GM12878 (cell line): ENCODE measurements around the gene TCIRG1. TPM values are rescaled to one million over a fixed set of nuclear protein-coding genes. Genes with fewer than 3 reads are reported as not detected.

ENCODE experiments used
- ATAC-seq: fragments of 200-7000 bp; cut with Tn5 transposase; 3 replicates; pipeline ENCODE4 v1.9.1; 2020; ENCODE audit warnings: mild to moderate bottlenecking, moderate library complexity
- BruUV-seq: library from RNA; stranded (reverse); fragments of 400-500 nt; replicated peaks from 2 replicates; lab custom pipeline; 2021; lab: Mats Ljungman, UMichigan
- CTCF ChIA-PET: fragments of 300-600 bp; sonication (Branson Sonifier 250); formaldehyde crosslinking; extraction: SDS; loops from one replicate; lab custom pipeline; 2021; ENCODE audit warnings: inconsistent platforms; lab: Yijun Ruan, JAX
- POLR2A ChIA-PET: fragments of 350-600 bp; formaldehyde crosslinking; extraction: SDS; loops from one replicate; lab custom pipeline; 2021; ENCODE audit warnings: inconsistent platforms; lab: Charles Lee
- RAD21 ChIA-PET: fragments of 300-600 bp; sonication (Branson Sonifier 250); formaldehyde crosslinking; loops from one replicate; lab custom pipeline; 2023; ENCODE audit warnings: antibody characterized with exemption; ENCODE audit not compliant: unreplicated experiment; lab: Charles Lee
- SMC1A ChIA-PET: fragments of 300-600 bp; sonication (Branson Sonifier 250); formaldehyde crosslinking; loops from one replicate; lab custom pipeline; 2023; ENCODE audit not compliant: unreplicated experiment, uncharacterized antibody; lab: Charles Lee
- DNase-seq: peaks from one replicate; pipeline ENCODE4 v3.0.0-alpha.2; 2011; ENCODE audit warnings: low read depth, low spot score
- FAIRE-seq: peaks from 3 replicates; lab custom pipeline; 2011; peaks lifted over from hg19 to GRCh38; lab: Jason Lieb, UNC
- H2AFZ ChIP-seq: 2 replicates; pipeline ENCODE4 v1.6.0; 2011; ENCODE audit warnings: low read depth, low read length, control low read depth; ENCODE audit not compliant: control insufficient read depth
- H3K27ac ChIP-seq: 2 replicates; pipeline ENCODE4 v1.5.1; 2011; ENCODE audit warnings: control low read depth; ENCODE audit not compliant: control insufficient read depth, insufficient read depth
- H3K27me3 ChIP-seq, 2 experiments: replicated peaks in 1 of 2; 2 replicates each; pipeline versions ENCODE4 v1.6.0 to v1.6.1; 2011; ENCODE audit warnings: low read length in 1 of 2; ENCODE audit not compliant: control insufficient read depth in 2 of 2, insufficient read depth in 2 of 2
- H3K36me3 ChIP-seq, 2 experiments: 2 replicates each; pipeline ENCODE4 v1.5.1; 2011; ENCODE audit warnings: low read length in 1 of 2; ENCODE audit not compliant: control insufficient read depth in 2 of 2, insufficient read depth in 2 of 2
- H3K4me1 ChIP-seq: 2 replicates; pipeline ENCODE4 v1.6.1; 2011; ENCODE audit warnings: mild to moderate bottlenecking, low read length, moderate library complexity, mixed read lengths; ENCODE audit not compliant: control insufficient read depth, insufficient read depth
- H3K4me2 ChIP-seq: 2 replicates; pipeline ENCODE4 v1.6.0; 2011; ENCODE audit warnings: control low read depth; ENCODE audit not compliant: control insufficient read depth, insufficient read depth
- H3K4me3 ChIP-seq: fragments of 200-600 bp; sonication (generic); 2 replicates; pipeline ENCODE4 v1.5.1; 2016
- H3K79me2 ChIP-seq: 2 replicates; pipeline ENCODE4 v1.6.0; 2011; ENCODE audit warnings: low read length; ENCODE audit not compliant: control insufficient read depth, insufficient read depth
- H3K9ac ChIP-seq: 2 replicates; pipeline ENCODE4 v1.8.0; 2011; ENCODE audit warnings: low read length, control low read depth, mixed read lengths; ENCODE audit not compliant: control insufficient read depth, insufficient read depth
- H3K9me3 ChIP-seq: replicated peaks from 3 replicates; pipeline ENCODE4 v1.5.1; 2011; ENCODE audit warnings: mild to moderate bottlenecking, low read length; ENCODE audit not compliant: control insufficient read depth, insufficient read depth
- H4K20me1 ChIP-seq: 2 replicates; pipeline ENCODE4 v1.6.0; 2011; ENCODE audit not compliant: control insufficient read depth, insufficient read depth
- DPF2 ChIP-seq: fragments of 450-650 bp; IDR thresholded peaks from 2 replicates; pipeline ENCODE4 v1.6.1; 2017; ENCODE audit warnings: mild to moderate bottlenecking
- EGR1 ChIP-seq, 2 experiments: IDR thresholded peaks; 1 replicate in 1 of 2; 2 replicates in 1 of 2; pipeline ENCODE4 v1.6.1; 2011 to 2012; ENCODE audit warnings: low read depth in 2 of 2, low read length in 2 of 2, borderline replicate concordance in 1 of 2, mild to moderate bottlenecking in 1 of 2, moderate library complexity in 1 of 2
- EP300 ChIP-seq, 2 experiments: fragments of 150-350 bp in 1 of 2; IDR thresholded peaks; 2 replicates each; pipeline ENCODE4 v1.6.1; 2011 to 2012; ENCODE audit warnings: low read depth in 2 of 2, low read length in 2 of 2, borderline replicate concordance in 1 of 2, improper control_type of control experiment in 1 of 2, inconsistent platforms in 1 of 2; ENCODE audit not compliant: control insufficient read depth in 1 of 2
- HDAC6 ChIP-seq: fragments of 200-600 bp; sonication (generic); IDR thresholded peaks from one replicate; pipeline ENCODE4 v1.8.0; 2017; ENCODE audit warnings: antibody characterized with exemption; ENCODE audit not compliant: unreplicated experiment
- IRF4 ChIP-seq: IDR thresholded peaks from 2 replicates; pipeline ENCODE4 v1.6.1; 2011; ENCODE audit warnings: low read depth, low read length
- KDM1A ChIP-seq: fragments of 200-600 bp; sonication (generic); IDR thresholded peaks from 2 replicates; pipeline ENCODE4 v1.6.1; 2016; ENCODE audit warnings: borderline replicate concordance
- MEF2A ChIP-seq: IDR thresholded peaks from 2 replicates; pipeline ENCODE4 v1.6.1; 2011; ENCODE audit warnings: low read depth, mild to moderate bottlenecking, low read length, moderate library complexity; ENCODE audit not compliant: insufficient read depth
- NBN ChIP-seq: fragments of 450-650 bp; IDR thresholded peaks from 2 replicates; pipeline ENCODE4 v1.6.1; 2016
- PML ChIP-seq: IDR thresholded peaks from 2 replicates; pipeline ENCODE4 v1.6.1; 2012; ENCODE audit warnings: low read length, inconsistent platforms
- POLR2A ChIP-seq: IDR thresholded peaks from 2 replicates; pipeline ENCODE4 v1.6.1; 2011; ENCODE audit warnings: low read depth, mild to moderate bottlenecking, low read length
- RELA ChIP-seq: fragments of 450-650 bp; IDR thresholded peaks from 2 replicates; pipeline ENCODE4 v1.8.0; 2014; ENCODE audit warnings: borderline replicate concordance; ENCODE audit not compliant: partially characterized antibody
- ZBED1 ChIP-seq: IDR thresholded peaks from 2 replicates; pipeline ENCODE4 v1.6.1; 2016; ENCODE audit warnings: borderline replicate concordance
- WGBS: methylation state at CpG from one replicate; pipeline ENCODE4 v1.1.6; 2016; ENCODE audit warnings: low lambda C conversion rate; ENCODE audit not compliant: insufficient replicate concordance, insufficient coverage; ENCODE audit errors: missing lambda C conversion rate; 5-methylcytosine and 5-hydroxymethylcytosine counted together
- in situ Hi-C: fragments of 300-500 bp; cut with MboI; formaldehyde crosslinking; loops from 9 replicates; pipeline ENCODE4 v1.14.3; 2018; ENCODE audit warnings: mixed read lengths
- intact Hi-C: fragments of 100-400 bp; cut with micrococcal nuclease; formaldehyde crosslinking; loops from one replicate; pipeline ENCODE4 v1.14.2; 2022; ENCODE audit not compliant: unreplicated experiment
- polyA plus RNA-seq, 11 experiments: library from polyadenylated mRNA; depleted of rRNA in 4 of 11; unstranded in 6 of 11; stranded (reverse) in 5 of 11; fragments of >200 nt; fragmentation: Nextera tagmentation in 4 of 11; fragmentation: Illumina TruSeq in 1 of 11; extraction: Ambion mirVana in 4 of 11; extraction: Trizol in 1 of 11; gene quantifications; 1 replicate in 1 of 11; 2 replicates in 10 of 11; pipeline versions ENCODE4 v1.2.1 to v1.2.3, GENCODE V29; 2011 to 2016; ENCODE audit warnings: inconsistent platforms in 2 of 11, missing spikeins in 2 of 11, low read depth in 1 of 11
- total RNA-seq, 4 experiments: library from RNA; depleted of rRNA in 3 of 4; stranded (reverse); fragments of >200 nt in 3 of 4; fragmentation: Illumina TruSeq in 1 of 4; extraction: Trizol in 1 of 4; gene quantifications; 2 replicates each; pipeline versions ENCODE4 v1.2.1 to v1.2.3, GENCODE V29; 2013 to 2021
- TF ChIP-seq, protein P1 (sequence below): fragments of 450-650 bp; IDR thresholded peaks from 2 replicates; pipeline ENCODE4 v1.6.1; 2017; ENCODE audit warnings: borderline replicate concordance

Gene TCIRG1
- total and polyA plus RNA-seq, 10 of the 15 experiments (the other 5 are each of a cell fraction or from before 2014, with no cell fraction given): 0.76 to 218 (median 87.4) TPM

GRCh38 chr11:68053981-68054812 is 15.4 kb downstream of the TCIRG1 start:
- intact Hi-C loops: no loop called here
- ATAC-seq (peak; percentile 9; the same call in 1 of the 3 replicates), FAIRE-seq (no peak), DNase-seq (no peak)
- TF ChIP-seq POLR2A (peak; percentile 62), PML (no peak)
- ChIA-PET POLR2A (interaction anchor here (0.5 kb wide), 1 partner anchor 121 kb away, joined by 4 read pairs; no protein-coding TSS in a partner anchor), SMC1A (no interaction called here), RAD21 (no interaction called here), CTCF (no interaction called here)
- no peaks in the 10 kb centered on the region for H3K79me2 ChIP-seq
- H3K4me3 ChIP-seq: no peak overlapping the region
- H4K20me1 ChIP-seq: no peaks in the 10 kb centered on the region
- H3K27me3 ChIP-seq: no peaks in the 10 kb centered on the region
- no peaks in the 10 kb centered on the region for H3K4me1 ChIP-seq
- no peaks in the 10 kb centered on the region for H3K9me3 ChIP-seq
- 93% methylated on average over 11 of the region's 11 CpGs for WGBS
- H3K36me3 ChIP-seq: peaks cover 14 to 15% of the 10 kb centered on the region in 2 experiments; a peak in 3 of 4 replicates
- in situ Hi-C loops: no loop called here
- BruUV-seq: no TSS peak
- H3K27ac ChIP-seq: no peak overlapping the region
- no peak overlapping the region for H3K4me2 ChIP-seq
- H3K9ac ChIP-seq: no peak overlapping the region
- H2AFZ ChIP-seq: no peak overlapping the region

DNA sequence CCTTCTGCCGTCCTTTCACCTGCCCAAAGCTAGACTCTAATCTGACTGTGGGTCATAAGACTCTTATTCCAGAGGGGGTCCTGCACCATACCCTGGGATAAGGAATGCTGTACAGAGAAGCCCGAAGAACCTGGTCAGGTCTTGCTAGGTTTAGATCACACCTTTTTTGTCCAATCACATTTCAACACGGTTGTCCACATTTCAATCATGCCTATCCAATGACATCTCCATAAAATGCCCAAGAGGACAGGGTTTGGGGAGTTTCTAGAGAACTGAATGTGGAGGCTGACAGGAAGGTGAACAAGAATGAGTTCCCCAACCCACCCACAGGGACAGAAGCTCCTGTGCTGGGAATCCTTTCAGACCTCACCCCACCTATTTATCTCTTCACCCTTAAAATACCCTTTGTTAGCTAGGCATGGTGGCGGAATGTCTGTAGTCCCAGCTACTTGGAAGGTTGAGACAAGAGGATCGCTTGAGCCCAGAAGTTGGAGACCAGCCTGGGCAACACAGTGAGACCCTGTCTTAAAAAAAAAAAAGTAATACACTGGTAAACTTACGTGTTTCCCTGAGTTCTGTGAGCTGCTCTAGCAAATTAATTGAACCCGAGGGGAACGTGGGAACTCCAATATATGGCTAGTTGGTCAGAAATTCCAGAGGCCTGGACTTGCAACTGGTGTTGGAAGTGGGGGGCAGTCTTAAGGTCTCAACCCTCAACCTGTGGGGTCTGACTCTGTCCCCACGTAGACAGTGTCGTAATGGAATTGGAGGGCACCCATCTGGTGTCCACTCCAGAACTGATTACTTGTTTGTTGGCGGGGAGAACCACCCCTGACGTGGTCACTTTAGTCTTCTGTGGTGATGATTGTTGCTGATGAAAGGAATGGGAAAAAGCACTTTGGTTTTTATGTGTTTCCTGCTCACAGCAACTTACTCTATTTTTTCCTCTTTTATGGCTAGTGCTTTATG is 17.8 kb downstream of the TCIRG1 start:
- 82% methylated on average over 12 of the region's 12 CpGs for WGBS
- Histone ChIP-seq H3K4me2 (no peak overlapping the region), H3K27me3 (no peaks in the 10 kb centered on the region), H3K9ac (no peak overlapping the region), H3K9me3 (no peaks in the 10 kb centered on the region), H3K4me3 (no peak overlapping the region), H4K20me1 (no peaks in the 10 kb centered on the region), H3K27ac (no peak overlapping the region), H3K36me3 (peaks cover 8 to 14% of the 10 kb centered on the region in 2 experiments; a peak in 3 of 4 replicates), H3K4me1 (no peaks in the 10 kb centered on the region), H2AFZ (no peak overlapping the region), H3K79me2 (no peaks in the 10 kb centered on the region)
- BruUV-seq: no TSS peak
- no peak for FAIRE-seq
- CTCF ChIA-PET: no interaction called here
- SMC1A ChIA-PET: interaction anchor here (0.6 kb wide), 1 partner anchor 26 kb away, joined by 3 read pairs; the partner anchor contains the start of gene NDUFS8
- intact Hi-C loops: no loop called here
- in situ Hi-C loops: no loop called here
- DNase-seq: no peak
- no peak for ATAC-seq
- RAD21 ChIA-PET: no interaction called here
- POLR2A ChIA-PET: interaction anchor here (0.6 kb wide), 1 partner anchor 751 kb away, joined by 3 read pairs; no protein-coding TSS in a partner anchor
- TF ChIP-seq ZBED1: no peak
- no peak for TF ChIP-seq EGR1 (IDR thresholded peaks at IDR 0.05; ENCODE audit: borderline replicate concordance in 1 of 2, low read depth in 2 of 2, low read length in 2 of 2)
- no peak for TF ChIP-seq MEF2A
- TF ChIP-seq DPF2: no peak
- no peak for TF ChIP-seq IRF4
- TF ChIP-seq HDAC6: no peak
- TF ChIP-seq KDM1A: no peak
- TF ChIP-seq, protein P1, sequence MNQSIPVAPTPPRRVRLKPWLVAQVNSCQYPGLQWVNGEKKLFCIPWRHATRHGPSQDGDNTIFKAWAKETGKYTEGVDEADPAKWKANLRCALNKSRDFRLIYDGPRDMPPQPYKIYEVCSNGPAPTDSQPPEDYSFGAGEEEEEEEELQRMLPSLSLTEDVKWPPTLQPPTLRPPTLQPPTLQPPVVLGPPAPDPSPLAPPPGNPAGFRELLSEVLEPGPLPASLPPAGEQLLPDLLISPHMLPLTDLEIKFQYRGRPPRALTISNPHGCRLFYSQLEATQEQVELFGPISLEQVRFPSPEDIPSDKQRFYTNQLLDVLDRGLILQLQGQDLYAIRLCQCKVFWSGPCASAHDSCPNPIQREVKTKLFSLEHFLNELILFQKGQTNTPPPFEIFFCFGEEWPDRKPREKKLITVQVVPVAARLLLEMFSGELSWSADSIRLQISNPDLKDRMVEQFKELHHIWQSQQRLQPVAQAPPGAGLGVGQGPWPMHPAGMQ: no peak
- TF ChIP-seq NBN: no peak
- TF ChIP-seq RELA: no peak
- no peak for TF ChIP-seq EP300 (IDR thresholded peaks at IDR 0.05; ENCODE audit: borderline replicate concordance in 1 of 2, control insufficient read depth in 1 of 2, low read depth in 2 of 2, low read length in 2 of 2)
